H1 (cell line): ENCODE results near the gene EPHB6. TPM values are rescaled to one million over a fixed set of nuclear protein-coding genes. Genes with fewer than 3 reads are reported as not detected.

ENCODE experiments used
- CTCF ChIA-PET: fragments of 300-600 bp; sonication (Branson Sonifier 250); formaldehyde crosslinking; loops from one replicate; lab custom pipeline; 2021; ENCODE audit not compliant: partially characterized antibody; lab: Charles Lee
- POLR2A ChIA-PET: fragments of 300-600 bp; sonication (Branson Sonifier 250); formaldehyde crosslinking; loops from one replicate; lab custom pipeline; 2021; ENCODE audit warnings: inconsistent platforms; ENCODE audit not compliant: partially characterized antibody; lab: Charles Lee
- DNase-seq, 2 experiments: peaks; one replicate each; pipeline versions ENCODE4 v3.0.0 to v3.0.0-alpha.2; 2010 to 2022; ENCODE audit warnings: low spot score in 2 of 2, low read depth in 1 of 2, mixed read lengths in 1 of 2
- FAIRE-seq: peaks from 2 replicates; lab custom pipeline; 2011; peaks lifted over from hg19 to GRCh38; lab: Jason Lieb, UNC
- H2AFZ ChIP-seq: 2 replicates; pipeline ENCODE4 v1.8.1; 2012; ENCODE audit warnings: low read length, inconsistent platforms
- H2AK5ac ChIP-seq: 2 replicates; pipeline ENCODE4 v1.6.1; 2013; ENCODE audit warnings: low read depth, low read length
- H2BK120ac ChIP-seq: replicated peaks from 2 replicates; pipeline ENCODE3; 2013; ENCODE audit warnings: low read depth, low read length, inconsistent platforms
- H2BK12ac ChIP-seq: 2 replicates; pipeline ENCODE4 v1.6.1; 2013; ENCODE audit warnings: low read depth, low read length
- H2BK15ac ChIP-seq: 2 replicates; pipeline ENCODE4 v1.6.1; 2013; ENCODE audit warnings: low read length
- H2BK20ac ChIP-seq: 2 replicates; pipeline ENCODE4 v1.6.1; 2013; ENCODE audit warnings: low read length
- H2BK5ac ChIP-seq: 2 replicates; pipeline ENCODE4 v1.6.1; 2013; ENCODE audit warnings: low read depth, low read length
- H3K14ac ChIP-seq: 2 replicates; pipeline ENCODE4 v1.6.1; 2013; ENCODE audit warnings: inconsistent platforms; ENCODE audit not compliant: insufficient read length
- H3K18ac ChIP-seq: 2 replicates; pipeline ENCODE4 v1.6.1; 2013; ENCODE audit warnings: low read length; ENCODE audit errors: extremely low read depth
- H3K23ac ChIP-seq: 2 replicates; pipeline ENCODE4 v1.6.1; 2013; ENCODE audit warnings: inconsistent platforms; ENCODE audit not compliant: insufficient read length
- H3K23me2 ChIP-seq: 2 replicates; pipeline ENCODE4 v1.6.1; 2013; ENCODE audit warnings: low read depth, low read length
- H3K27ac ChIP-seq: 2 replicates; pipeline ENCODE4 v1.6.1; 2011; ENCODE audit warnings: low read depth, low read length, inconsistent platforms
- H3K27me3 ChIP-seq, 4 experiments: replicated peaks in 1 of 4; 1 replicate in 1 of 4; 2 replicates in 3 of 4; pipeline versions ENCODE4 v1.6.1 to v1.8.1; 2011 to 2013; ENCODE audit warnings: low read length in 3 of 4, mild to moderate bottlenecking in 3 of 4, inconsistent platforms in 2 of 4, mixed read lengths in 2 of 4, moderate library complexity in 1 of 4; ENCODE audit not compliant: control insufficient read depth in 3 of 4, insufficient read depth in 3 of 4; ENCODE audit errors: extremely low read depth in 1 of 4
- H3K36me3 ChIP-seq, 4 experiments: 2 replicates each; pipeline versions ENCODE4 v1.6.1 to v1.8.1; 2011 to 2013; ENCODE audit warnings: mild to moderate bottlenecking in 4 of 4, low read length in 3 of 4, moderate library complexity in 2 of 4, control low read depth in 1 of 4, inconsistent platforms in 1 of 4; ENCODE audit not compliant: insufficient read depth in 4 of 4, control insufficient read depth in 2 of 4
- H3K4ac ChIP-seq: replicated peaks from 2 replicates; pipeline ENCODE3; 2013; ENCODE audit warnings: low read length, low read depth, mixed read lengths, inconsistent platforms; ENCODE audit not compliant: insufficient read length
- H3K4me1 ChIP-seq, 4 experiments: replicated peaks in 1 of 4; 1 replicate in 1 of 4; 2 replicates in 3 of 4; pipeline versions ENCODE4 v1.6.1 to v1.8.1; 2011 to 2013; ENCODE audit warnings: low read length in 3 of 4, inconsistent platforms in 2 of 4, mixed read lengths in 1 of 4; ENCODE audit not compliant: insufficient read depth in 4 of 4, control insufficient read depth in 3 of 4
- H3K4me2 ChIP-seq, 2 experiments: 2 replicates each; pipeline versions ENCODE4 v1.6.1 to v1.8.1; 2011 to 2013; ENCODE audit warnings: low read depth in 2 of 2, low read length in 2 of 2, control low read depth in 1 of 2, inconsistent platforms in 1 of 2, mild to moderate bottlenecking in 1 of 2; ENCODE audit not compliant: insufficient read depth in 1 of 2
- H3K4me3 ChIP-seq, 4 experiments: fragments of 200-600, 300-600 bp in 1 of 4; sonication (generic), shearing (Covaris generic), sonication (Bioruptor Twin) in 1 of 4; 2 replicates each; pipeline versions ENCODE4 v1.5.1 to v1.8.1; 2011 to 2016; ENCODE audit warnings: low read length in 4 of 4, low read depth in 3 of 4, control low read depth in 2 of 4, inconsistent platforms in 2 of 4, mild to moderate bottlenecking in 2 of 4, mixed read lengths in 1 of 4, moderate library complexity in 1 of 4; ENCODE audit not compliant: insufficient read depth in 2 of 4; ENCODE audit errors: extremely low read depth in 1 of 4
- H3K56ac ChIP-seq: replicated peaks from 2 replicates; pipeline ENCODE3; 2013; ENCODE audit warnings: low read depth, mild to moderate bottlenecking, mixed read lengths, low read length, inconsistent platforms; ENCODE audit not compliant: insufficient read length
- H3K79me1 ChIP-seq: 2 replicates; pipeline ENCODE4 v1.6.1; 2013; ENCODE audit warnings: low read depth, low read length, control low read depth
- H3K79me2 ChIP-seq, 2 experiments: 2 replicates each; pipeline versions ENCODE4 v1.6.1 to v1.8.1; 2012 to 2013; ENCODE audit warnings: low read length in 2 of 2, mild to moderate bottlenecking in 2 of 2, inconsistent platforms in 1 of 2; ENCODE audit not compliant: insufficient read depth in 2 of 2, control insufficient read depth in 1 of 2
- H3K9ac ChIP-seq, 4 experiments: replicated peaks in 1 of 4; 1 replicate in 1 of 4; 2 replicates in 3 of 4; pipeline versions ENCODE4 v1.6.1 to v1.8.1; 2011 to 2013; ENCODE audit warnings: low read depth in 3 of 4, low read length in 3 of 4, control low read depth in 2 of 4, mild to moderate bottlenecking in 2 of 4, moderate library complexity in 2 of 4, inconsistent platforms in 1 of 4; ENCODE audit errors: extremely low read depth in 1 of 4
- H3K9me3 ChIP-seq, 2 experiments: 2 replicates each; pipeline versions ENCODE4 v1.6.1 to v1.8.1; 2012 to 2013; ENCODE audit warnings: mild to moderate bottlenecking in 2 of 2, moderate library complexity in 2 of 2, control low read depth in 1 of 2, inconsistent platforms in 1 of 2, low read depth in 1 of 2, low read length in 1 of 2, mixed read lengths in 1 of 2; ENCODE audit not compliant: insufficient read depth in 2 of 2
- H4K20me1 ChIP-seq, 2 experiments: replicated peaks in 1 of 2; 2 replicates each; pipeline versions ENCODE3 to v1.8.1; 2011 to 2013; ENCODE audit warnings: inconsistent platforms in 2 of 2, low read length in 2 of 2, mild to moderate bottlenecking in 1 of 2; ENCODE audit not compliant: insufficient read depth in 2 of 2, control insufficient read depth in 1 of 2
- H4K5ac ChIP-seq: 2 replicates; pipeline ENCODE4 v1.6.1; 2013; ENCODE audit warnings: low read length, low read depth, mixed read lengths, inconsistent platforms; ENCODE audit not compliant: insufficient read length
- H4K8ac ChIP-seq: 2 replicates; pipeline ENCODE4 v1.8.0; 2013; ENCODE audit warnings: mild to moderate bottlenecking, moderate library complexity, low read length, inconsistent platforms; ENCODE audit not compliant: insufficient read depth; ENCODE audit errors: extremely low read depth
- H4K91ac ChIP-seq: replicated peaks from 2 replicates; pipeline ENCODE3; 2013; ENCODE audit warnings: low read length, mixed read lengths, inconsistent platforms; ENCODE audit not compliant: insufficient read length
- ASH2L ChIP-seq: fragments of 200-600, 300-600 bp; sonication (generic); IDR thresholded peaks from one replicate; pipeline ENCODE4 v1.7.1; 2017; ENCODE audit warnings: low read length
- CHD2 ChIP-seq: IDR thresholded peaks from 2 replicates; pipeline ENCODE4 v1.6.1; 2012; ENCODE audit warnings: low read length, improper control_type of control experiment
- CREB1 ChIP-seq: IDR thresholded peaks from 2 replicates; pipeline ENCODE4 v1.6.1; 2012; ENCODE audit warnings: inconsistent platforms
- CTCF ChIP-seq, 3 experiments: IDR thresholded peaks; 1 replicate in 2 of 3; 2 replicates in 1 of 3; pipeline versions ENCODE4 v1.5.1 to v1.6.1; 2011; ENCODE audit warnings: low read length in 3 of 3, mild to moderate bottlenecking in 3 of 3, inconsistent platforms in 2 of 3, low read depth in 1 of 3, moderate library complexity in 1 of 3; ENCODE audit not compliant: insufficient read depth in 1 of 3; ENCODE audit errors: control extremely low read depth in 1 of 3
- NANOG ChIP-seq: IDR thresholded peaks from 2 replicates; pipeline ENCODE4 v1.6.1; 2011; ENCODE audit warnings: low read length, low read depth, mild to moderate bottlenecking, inconsistent platforms; ENCODE audit not compliant: insufficient read depth, poor library complexity, severe bottlenecking
- POLR2AphosphoS5 ChIP-seq: IDR thresholded peaks from 2 replicates; pipeline ENCODE4 v1.6.1; 2011; ENCODE audit warnings: low read depth, low read length
- RBBP5 ChIP-seq: IDR thresholded peaks from 2 replicates; pipeline ENCODE4 v1.7.1; 2012; ENCODE audit warnings: low read depth, mild to moderate bottlenecking, inconsistent platforms, low read length, moderate library complexity, borderline replicate concordance
- SIX5 ChIP-seq: IDR thresholded peaks from 2 replicates; pipeline ENCODE4 v1.6.1; 2011; ENCODE audit warnings: mild to moderate bottlenecking, low read depth, low read length
- SP2 ChIP-seq: IDR thresholded peaks from 2 replicates; pipeline ENCODE4 v1.6.1; 2012; ENCODE audit warnings: mild to moderate bottlenecking, low read length, inconsistent platforms
- TAF7 ChIP-seq: optimal IDR thresholded peaks from 2 replicates; pipeline ENCODE3; 2011; ENCODE audit warnings: low read depth, mild to moderate bottlenecking, inconsistent platforms, low read length, moderate library complexity, borderline replicate concordance
- WGBS, 2 experiments: shearing (Covaris generic) in 1 of 2; methylation state at CpG; one replicate each; pipeline versions ENCODE4 v1.1.6 to v1.1.7; 2013 to 2015; ENCODE audit warnings: low lambda C conversion rate in 2 of 2, mixed read lengths in 2 of 2, inconsistent platforms in 1 of 2, low coverage in 1 of 2, missing lambda C conversion rate in 1 of 2; ENCODE audit not compliant: insufficient replicate concordance in 2 of 2, insufficient coverage in 1 of 2, insufficient read length in 1 of 2; ENCODE audit errors: extremely low coverage in 1 of 2, missing lambda C conversion rate in 1 of 2; 5-methylcytosine and 5-hydroxymethylcytosine counted together
- polyA plus RNA-seq, 7 experiments: library from polyadenylated mRNA; depleted of rRNA in 3 of 7; stranded (reverse) in 5 of 7; unstranded in 2 of 7; fragments of >200 nt in 5 of 7; fragments of 200-250 nt in 2 of 7; gene quantifications; 1 replicate in 5 of 7; 2 replicates in 1 of 7; 4 replicates in 1 of 7; pipeline versions ENCODE4 v1.2.1 to v1.2.3, GENCODE V29; 2011 to 2013; ENCODE audit warnings: missing spikeins in 2 of 7, mixed read lengths in 2 of 7
- total RNA-seq: library from RNA; stranded (reverse); fragmentation: NEBNext Ultra II Directional; extraction: Animal tissue kit (Norgen Biotek cat#: 25700); gene quantifications from 2 replicates; pipeline ENCODE4 v1.2.1, GENCODE V29; 2021

The EPHB6 gene
- total and polyA plus RNA-seq, 2 of the 8 experiments (the other 6 are each of a cell fraction or from before 2014, with no cell fraction given): 19.7 TPM

GRCh38 chr7:142887282-142888015 is 32.6 kb downstream of the EPHB6 start:
- Histone ChIP-seq H3K9me3 (no peaks in the 10 kb centered on the region), H3K36me3 (no peaks in the 10 kb centered on the region), H3K23me2 (peaks cover 10% of the 10 kb centered on the region; the same call in 1 of the 2 replicates), H4K5ac (no peak overlapping the region), H2BK20ac (0 out of 2 replicates have a peak overlapping the region, but pooled peaks have one; percentile 25), H2BK12ac (no peak overlapping the region), H2BK15ac (0 out of 2 replicates have a peak overlapping the region, but pooled peaks have one; percentile 22), H3K4me3 (no peak overlapping the region), H3K27me3 (no peaks in the 10 kb centered on the region), H3K56ac (peak overlapping the region; percentile 74), H3K4ac (no peak overlapping the region), H4K20me1 (peaks cover 0 to 5% of the 10 kb centered on the region in 2 experiments), H4K91ac (no peak overlapping the region), H3K23ac (no peak overlapping the region), H2AFZ (no peak overlapping the region), H3K4me2 (no peak overlapping the region), H3K79me1 (no peaks in the 10 kb centered on the region), H2BK120ac (no peak overlapping the region), H2BK5ac (no peak overlapping the region), H3K79me2 (no peaks in the 10 kb centered on the region), H3K18ac (no peak overlapping the region), H4K8ac (no peak overlapping the region), H3K27ac (no peak overlapping the region), H3K9ac (no peak overlapping the region), H3K4me1 (peaks cover 0 to 10% (median 2%) of the 10 kb centered on the region in 4 experiments; a peak in 2 of 7 replicates), H3K14ac (no peak overlapping the region), H2AK5ac (peak overlapping the region; percentile 40; the same call in 1 of the 2 replicates)
- FAIRE-seq: no peak
- DNase-seq: no peak
- ChIA-PET CTCF (interaction anchor here (0.6 to 2.5 kb wide), 14 partner anchors 10 to 327 kb away, joined by 3 to 18 read pairs (median 4); no protein-coding TSS in a partner anchor), POLR2A (interaction anchor here (1.2 kb wide), 1 partner anchor 14 kb away, joined by 4 read pairs; no protein-coding TSS in a partner anchor)
- WGBS, 2 experiments: 86% methylated on average over 12 of the region's 12 CpGs; no CpG with 5 or more reads in 1 of the 2 experiments
- TF ChIP-seq SP2: no peak
- TF ChIP-seq CTCF (IDR thresholded peaks at IDR 0.05; ENCODE audit: control extremely low read depth in 1 of 3, insufficient read depth in 1 of 3, low read depth in 1 of 3, low read length in 3 of 3): no peak
- TF ChIP-seq RBBP5: no peak
- TF ChIP-seq CREB1: no peak
- TF ChIP-seq NANOG: no peak
- no peak for TF ChIP-seq POLR2AphosphoS5
- TF ChIP-seq SIX5: no peak
- no peak for TF ChIP-seq ASH2L
- TF ChIP-seq CHD2: no peak
- TF ChIP-seq TAF7: no peak
